ENCODE results near the gene NR6A1. TPM values are rescaled to one million over a fixed set of nuclear protein-coding genes. Genes with fewer than 3 reads are reported as not detected.

The NR6A1 gene
- total and polyA plus RNA-seq, 2 of the 8 experiments (the other 6 are each of a cell fraction or from before 2014, with no cell fraction given), result 93.2 to 237 TPM

GRCh38 chr9:124491049-124491975 lies 279.8 kb downstream of the NR6A1 start (continued):
- no peak for TF ChIP-seq SRF (IDR thresholded peaks at IDR 0.05; ENCODE audit: low read depth, low read length)
- TF ChIP-seq KDM4A (IDR thresholded peaks at IDR 0.05; ENCODE audit: low read depth, low read length, severe bottlenecking), result no peak

All from H1 (cell line).